Kidney epithelial cell (primary cell): Measurements from ENCODE around the gene CLPX. TPM values are rescaled to one million over a fixed set of nuclear protein-coding genes. Genes with fewer than 3 reads are reported as not detected.
"Not testable (repeated sequence)": the region's sequence is repeated elsewhere in the genome, so short reads cannot be mapped to it uniquely, and the experiment has no call there.

Experiments used
- DNase-seq: peaks from one replicate; pipeline ENCODE4 v3.0.0-alpha.2; 2010; ENCODE audit warnings: low read depth
- H3K27me3 ChIP-seq: 2 replicates; pipeline ENCODE4 v1.6.0; 2011; ENCODE audit warnings: low read length; ENCODE audit not compliant: control insufficient read depth, insufficient read depth
- H3K36me3 ChIP-seq: 2 replicates; pipeline ENCODE4 v1.5.1; 2011; ENCODE audit warnings: low read length; ENCODE audit not compliant: control insufficient read depth, insufficient read depth
- H3K4me3 ChIP-seq: 2 replicates; pipeline ENCODE4 v1.5.1; 2011; ENCODE audit warnings: low read depth, mild to moderate bottlenecking, control low read depth, low read length
- total RNA-seq: library from RNA; depleted of rRNA; stranded (reverse); fragments of >200 nt; gene quantifications from 2 replicates; pipeline ENCODE4 v1.2.3, GENCODE V29; 2015
- TF ChIP-seq, protein P1 (sequence below): IDR thresholded peaks from 2 replicates; pipeline ENCODE4 v1.5.1; 2011; ENCODE audit warnings: mild to moderate bottlenecking, moderate library complexity, low read length, control low read depth, inconsistent platforms; ENCODE audit not compliant: insufficient read depth, poor library complexity, severe bottlenecking

CLPX gene
- total RNA-seq, 1 donor from 2014 or later, result 29.6 TPM

DNA sequence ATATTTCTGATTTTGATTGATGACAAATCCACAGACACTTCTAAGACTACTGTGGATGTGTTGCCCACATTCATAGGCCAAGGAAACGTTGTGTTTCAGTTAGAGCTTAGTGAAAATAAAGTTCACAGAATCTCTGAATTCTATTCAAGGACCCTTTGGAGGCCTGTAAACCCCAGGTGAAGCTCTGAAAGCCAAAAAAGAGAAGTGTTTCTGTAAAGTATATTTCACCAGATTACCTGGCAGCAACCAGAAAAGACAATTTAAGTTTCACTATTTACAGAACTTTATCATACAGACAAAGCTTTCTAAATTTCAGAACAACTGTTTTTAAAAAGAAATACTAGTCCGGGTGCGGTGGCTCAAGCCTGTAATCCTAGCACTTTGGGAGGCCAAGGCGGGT, 2.6 kb downstream of the CLPX start:
- TF ChIP-seq, protein P1, sequence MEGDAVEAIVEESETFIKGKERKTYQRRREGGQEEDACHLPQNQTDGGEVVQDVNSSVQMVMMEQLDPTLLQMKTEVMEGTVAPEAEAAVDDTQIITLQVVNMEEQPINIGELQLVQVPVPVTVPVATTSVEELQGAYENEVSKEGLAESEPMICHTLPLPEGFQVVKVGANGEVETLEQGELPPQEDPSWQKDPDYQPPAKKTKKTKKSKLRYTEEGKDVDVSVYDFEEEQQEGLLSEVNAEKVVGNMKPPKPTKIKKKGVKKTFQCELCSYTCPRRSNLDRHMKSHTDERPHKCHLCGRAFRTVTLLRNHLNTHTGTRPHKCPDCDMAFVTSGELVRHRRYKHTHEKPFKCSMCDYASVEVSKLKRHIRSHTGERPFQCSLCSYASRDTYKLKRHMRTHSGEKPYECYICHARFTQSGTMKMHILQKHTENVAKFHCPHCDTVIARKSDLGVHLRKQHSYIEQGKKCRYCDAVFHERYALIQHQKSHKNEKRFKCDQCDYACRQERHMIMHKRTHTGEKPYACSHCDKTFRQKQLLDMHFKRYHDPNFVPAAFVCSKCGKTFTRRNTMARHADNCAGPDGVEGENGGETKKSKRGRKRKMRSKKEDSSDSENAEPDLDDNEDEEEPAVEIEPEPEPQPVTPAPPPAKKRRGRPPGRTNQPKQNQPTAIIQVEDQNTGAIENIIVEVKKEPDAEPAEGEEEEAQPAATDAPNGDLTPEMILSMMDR, result no peak
- Histone ChIP-seq H3K4me3 (no peak overlapping the region), H3K27me3 (no peaks in the 10 kb centered on the region), H3K36me3 (no peaks in the 10 kb centered on the region)
- DNase-seq, result no peak

DNA sequence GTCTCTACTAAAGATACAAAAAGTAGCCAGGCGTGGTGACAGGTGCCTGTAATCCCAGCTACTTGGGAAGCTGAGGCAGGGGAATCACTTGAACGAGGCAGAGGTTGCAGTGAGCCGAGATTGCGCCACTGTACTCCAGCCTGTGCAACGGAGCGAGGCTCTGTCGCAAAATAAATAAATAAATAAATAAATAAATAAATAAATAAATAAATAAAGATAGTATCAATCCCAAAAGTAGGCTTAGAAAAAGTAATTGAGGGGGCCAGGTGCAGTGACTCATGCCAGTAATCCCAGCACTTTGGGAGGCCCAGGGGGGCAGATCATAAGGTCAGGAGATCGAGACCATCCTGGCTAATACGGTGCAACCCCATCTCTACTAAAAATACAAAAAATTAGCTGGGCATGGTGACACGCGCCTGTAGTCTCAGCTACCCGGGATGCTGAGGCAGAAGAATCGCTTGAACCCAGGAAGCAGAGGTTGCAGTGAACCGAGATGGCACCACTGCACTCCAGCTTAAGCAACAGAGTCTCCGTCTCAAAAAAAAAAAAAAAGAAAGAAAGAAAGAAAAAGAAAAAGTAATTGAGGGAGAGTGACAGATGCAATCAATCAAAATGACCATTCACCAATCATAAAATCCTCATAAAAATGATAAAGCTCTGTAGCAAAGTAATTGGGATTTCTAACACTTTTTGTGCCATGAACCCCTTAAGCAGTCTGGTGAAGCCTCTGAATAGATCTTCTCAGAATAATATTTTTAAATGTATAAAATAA, 3.4 kb downstream of the CLPX start:
- not testable (repeated sequence) for H3K4me3 ChIP-seq, DNase-seq, H3K27me3 ChIP-seq, H3K36me3 ChIP-seq

DNA sequence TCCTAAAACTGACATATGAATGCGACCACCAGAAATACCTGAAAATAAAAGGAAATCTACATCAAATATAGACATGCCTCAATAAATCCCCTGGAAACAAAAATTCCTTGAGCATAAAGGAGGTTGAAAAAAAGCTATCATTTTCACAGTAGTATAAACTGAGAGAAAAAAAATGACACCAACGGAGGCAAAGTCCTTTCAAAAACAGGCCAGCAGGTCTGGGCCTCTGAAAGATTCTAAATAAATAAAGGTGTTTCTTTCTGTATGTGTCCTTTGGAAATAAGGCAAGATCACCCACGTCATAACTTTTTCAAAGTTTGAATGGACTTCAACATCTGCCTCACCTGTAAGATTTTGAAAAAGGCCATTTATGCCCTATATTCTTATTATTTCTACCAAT, 5.0 kb downstream of the CLPX start:
- TF ChIP-seq, protein P1, result no peak
- DNase-seq, result no peak

DNA sequence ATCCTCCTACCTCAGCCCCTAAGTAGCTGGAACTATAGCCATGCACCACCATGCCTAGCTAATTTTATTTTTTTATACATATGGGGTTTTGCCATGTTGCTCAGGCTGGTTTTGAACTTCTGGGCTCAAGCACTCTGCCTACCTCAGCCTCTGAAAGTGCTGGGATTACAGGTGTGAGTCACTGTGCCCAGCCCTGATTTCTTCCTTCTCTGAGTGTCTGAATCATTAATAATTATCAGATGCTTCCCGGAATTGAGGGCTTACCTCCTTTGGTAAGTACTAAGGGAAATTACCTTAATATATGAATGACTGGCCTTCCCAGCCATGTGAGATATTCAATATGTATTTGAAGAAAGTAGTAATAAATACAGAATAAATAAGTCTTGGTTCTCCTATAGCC, 7.2 kb downstream of the CLPX start:
- no peak for DNase-seq
- Histone ChIP-seq H3K27me3 (no peaks in the 10 kb centered on the region), H3K4me3 (no peak overlapping the region), H3K36me3 (no peaks in the 10 kb centered on the region)
- TF ChIP-seq, protein P1, result no peak

More for the DNA sequence above, 5.0 kb downstream of the CLPX start:
- H3K27me3 ChIP-seq, result no peaks in the 10 kb centered on the region
- H3K36me3 ChIP-seq, result no peaks in the 10 kb centered on the region
- no peak overlapping the region for H3K4me3 ChIP-seq

DNA sequence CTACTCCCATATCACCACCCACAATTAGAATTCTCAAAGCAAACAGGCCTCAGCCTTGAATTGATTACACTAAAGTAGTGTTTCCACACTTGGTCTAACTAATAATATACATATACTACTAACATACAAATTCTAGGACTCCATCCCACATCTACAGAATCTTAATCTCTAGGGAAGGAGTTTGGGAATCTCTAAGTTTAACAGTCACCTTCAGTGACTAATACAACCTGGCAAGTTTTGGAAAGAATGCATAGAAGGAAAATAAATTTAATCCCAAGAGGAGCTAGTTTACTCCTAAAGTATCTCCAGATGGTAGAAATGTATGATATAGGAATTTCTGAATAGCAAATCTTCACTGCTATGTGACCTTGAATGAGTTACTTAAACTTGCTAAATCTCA, 9.1 kb downstream of the CLPX start:
- Histone ChIP-seq H3K36me3 (no peaks in the 10 kb centered on the region), H3K27me3 (no peaks in the 10 kb centered on the region), H3K4me3 (no peak overlapping the region)
- no peak for DNase-seq
- TF ChIP-seq, protein P1, result no peak

DNA sequence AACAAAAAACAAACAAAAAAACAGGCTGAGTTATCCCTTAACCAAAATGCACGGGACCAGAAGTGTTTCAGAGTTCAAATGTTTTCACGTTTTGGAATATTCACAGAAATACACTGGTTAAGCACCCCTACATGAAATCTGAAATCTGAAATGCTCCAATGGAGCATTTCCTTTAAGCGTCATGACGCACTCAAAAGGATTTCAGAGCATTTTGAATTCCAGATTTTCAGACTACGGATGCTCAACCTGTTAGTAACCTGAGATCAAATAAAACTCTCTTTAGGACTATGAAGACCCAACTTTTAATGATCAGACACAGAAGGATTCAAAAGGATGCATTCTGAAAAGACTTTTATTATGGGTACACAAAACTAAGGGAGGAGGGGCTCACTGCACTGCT, 9.6 kb downstream of the CLPX start:
- Histone ChIP-seq H3K27me3 (no peaks in the 10 kb centered on the region), H3K36me3 (peaks cover under 1% of the 10 kb centered on the region), H3K4me3 (no peak overlapping the region)
- DNase-seq, result no peak
- TF ChIP-seq, protein P1, result no peak
